ENCODE results near the gene ZMYND15.
A peak's percentile ranks its signal among the peaks of the same experiment; 100 is the strongest.
"Not testable (repeated sequence)": the region's sequence is repeated elsewhere in the genome, so short reads cannot be mapped to it uniquely, and the experiment has no call there.

The ZMYND15 gene

GRCh38 chr17:4710693-4711634, 28.7 kb upstream of the ZMYND15 start:
- TF ChIP-seq, protein P1, sequence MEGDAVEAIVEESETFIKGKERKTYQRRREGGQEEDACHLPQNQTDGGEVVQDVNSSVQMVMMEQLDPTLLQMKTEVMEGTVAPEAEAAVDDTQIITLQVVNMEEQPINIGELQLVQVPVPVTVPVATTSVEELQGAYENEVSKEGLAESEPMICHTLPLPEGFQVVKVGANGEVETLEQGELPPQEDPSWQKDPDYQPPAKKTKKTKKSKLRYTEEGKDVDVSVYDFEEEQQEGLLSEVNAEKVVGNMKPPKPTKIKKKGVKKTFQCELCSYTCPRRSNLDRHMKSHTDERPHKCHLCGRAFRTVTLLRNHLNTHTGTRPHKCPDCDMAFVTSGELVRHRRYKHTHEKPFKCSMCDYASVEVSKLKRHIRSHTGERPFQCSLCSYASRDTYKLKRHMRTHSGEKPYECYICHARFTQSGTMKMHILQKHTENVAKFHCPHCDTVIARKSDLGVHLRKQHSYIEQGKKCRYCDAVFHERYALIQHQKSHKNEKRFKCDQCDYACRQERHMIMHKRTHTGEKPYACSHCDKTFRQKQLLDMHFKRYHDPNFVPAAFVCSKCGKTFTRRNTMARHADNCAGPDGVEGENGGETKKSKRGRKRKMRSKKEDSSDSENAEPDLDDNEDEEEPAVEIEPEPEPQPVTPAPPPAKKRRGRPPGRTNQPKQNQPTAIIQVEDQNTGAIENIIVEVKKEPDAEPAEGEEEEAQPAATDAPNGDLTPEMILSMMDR (IDR thresholded peaks at IDR 0.05; ENCODE audit: low read length, missing control alignments) = no peak
- H3K4me3 ChIP-seq (replicated peaks; ENCODE audit: low read depth, low read length) = peak overlapping the region; percentile 64
- no peak for DNase-seq (ENCODE audit: low read depth)

- H3K4me3 ChIP-seq (replicated peaks; ENCODE audit: low read depth, low read length) = no peak overlapping the region
- DNase-seq (ENCODE audit: low read depth) = no peak
- TF ChIP-seq, protein P1 (IDR thresholded peaks at IDR 0.05; ENCODE audit: low read length, missing control alignments) = no peak
These were observed 27.9 kb upstream of the ZMYND15 start for GRCh38 chr17:4711661-4712181.

- H3K4me3 ChIP-seq (replicated peaks; ENCODE audit: low read depth, low read length) = no peak overlapping the region
- TF ChIP-seq, protein P1 (IDR thresholded peaks at IDR 0.05; ENCODE audit: low read length, missing control alignments) = no peak
- no peak for DNase-seq (ENCODE audit: low read depth)
These were observed 27.1 kb upstream of the ZMYND15 start for GRCh38 chr17:4712526-4712925.

GRCh38 chr17:4714340-4715062, 25.1 kb upstream of the ZMYND15 start:
- not testable (repeated sequence) for DNase-seq (ENCODE audit: low read depth); H3K4me3 ChIP-seq (replicated peaks; ENCODE audit: low read depth, low read length)

DNA sequence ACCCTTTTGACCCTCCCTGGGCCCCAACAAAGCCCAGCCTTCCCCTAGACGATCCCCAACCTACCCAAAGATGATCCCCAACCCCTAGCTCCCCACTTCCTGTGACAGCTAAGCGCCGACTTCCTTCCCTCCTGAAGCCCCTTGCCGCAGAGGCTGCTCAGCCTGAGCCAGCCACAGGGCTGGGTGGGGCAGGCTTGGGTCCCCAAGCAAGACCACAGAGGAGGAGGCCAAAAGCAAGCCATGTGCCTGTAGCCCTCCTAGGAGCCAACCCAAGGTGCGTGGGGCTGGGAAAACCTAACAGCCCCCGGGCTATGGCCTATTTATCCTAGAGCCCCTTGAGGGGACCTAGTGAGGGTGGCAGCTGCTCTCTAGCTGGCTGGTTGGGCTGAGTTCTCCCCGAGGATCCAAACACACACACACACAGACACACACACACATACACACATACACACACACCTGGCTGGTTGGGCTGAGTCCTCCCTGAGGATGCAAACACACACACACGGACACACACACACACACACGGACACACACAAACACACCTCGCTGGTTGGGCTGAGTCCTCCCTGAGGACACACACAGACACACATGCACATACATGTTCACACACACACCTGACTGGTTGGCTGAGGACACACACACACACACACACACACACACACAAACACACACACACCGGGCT, 24.4 kb upstream of the ZMYND15 start:
- TF ChIP-seq, protein P1 (IDR thresholded peaks at IDR 0.05; ENCODE audit: low read length, missing control alignments) = no peak
- H3K4me3 ChIP-seq (replicated peaks; ENCODE audit: low read depth, low read length) = no peak overlapping the region
- DNase-seq (ENCODE audit: low read depth) = no peak

DNA sequence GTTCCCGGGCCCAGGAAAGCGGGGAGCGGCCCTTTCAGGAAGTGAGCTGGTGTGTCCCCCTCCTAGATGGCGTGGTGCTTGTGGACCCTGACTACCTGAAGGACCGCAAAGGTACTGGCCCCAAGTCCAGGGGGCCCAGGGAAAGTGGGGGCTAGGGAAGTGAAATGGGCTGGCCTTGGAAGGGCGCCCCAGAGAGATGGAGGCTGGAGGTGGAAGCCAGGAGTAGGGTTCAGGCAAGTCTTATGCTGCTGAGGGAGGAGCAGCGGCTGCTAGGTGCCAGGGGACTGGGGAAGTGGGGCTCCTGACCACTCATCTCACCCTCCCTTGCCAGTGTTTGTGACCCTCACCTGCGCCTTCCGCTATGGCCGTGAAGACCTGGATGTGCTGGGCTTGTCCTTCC, 23.6 kb upstream of the ZMYND15 start:
- TF ChIP-seq, protein P1 (IDR thresholded peaks at IDR 0.05; ENCODE audit: low read length, missing control alignments) = no peak
- no peak for DNase-seq (ENCODE audit: low read depth)
- H3K4me3 ChIP-seq (replicated peaks; ENCODE audit: low read depth, low read length) = no peak overlapping the region

DNA sequence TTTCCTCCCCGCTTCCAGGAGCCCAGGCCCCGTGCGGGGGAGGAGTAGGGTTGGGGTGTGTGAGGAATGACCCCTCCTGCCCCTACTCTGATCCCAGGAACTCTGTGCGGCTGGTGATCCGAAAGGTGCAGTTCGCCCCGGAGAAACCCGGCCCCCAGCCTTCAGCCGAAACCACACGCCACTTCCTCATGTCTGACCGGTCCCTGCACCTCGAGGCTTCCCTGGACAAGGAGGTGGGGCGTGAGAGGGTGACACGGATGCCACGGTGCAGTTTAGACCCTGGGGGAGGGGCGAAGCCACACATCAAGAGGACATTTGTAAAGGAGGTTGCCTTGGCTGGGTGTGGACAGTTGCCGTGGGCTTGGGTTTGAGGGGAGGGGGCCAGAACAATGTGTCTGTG, 21.8 kb upstream of the ZMYND15 start:
- DNase-seq (ENCODE audit: low read depth) = no peak
- no peak overlapping the region for H3K4me3 ChIP-seq (replicated peaks; ENCODE audit: low read depth, low read length)
- TF ChIP-seq, protein P1 (IDR thresholded peaks at IDR 0.05; ENCODE audit: low read length, missing control alignments) = no peak

All from fibroblast of pulmonary artery (primary cell).